ENCODE data around the gene ODAD3. TPM values are rescaled to one million over a fixed set of nuclear protein-coding genes. Genes with fewer than 3 reads are reported as not detected.
"Not testable (repeated sequence)": the region's sequence is repeated elsewhere in the genome, so short reads cannot be mapped to it uniquely, and the experiment has no call there.

ODAD3 gene
- total and polyA plus RNA-seq, 12 donors, result 0.17 to 2.2 (median 0.37) TPM; not detected in 1

DNA sequence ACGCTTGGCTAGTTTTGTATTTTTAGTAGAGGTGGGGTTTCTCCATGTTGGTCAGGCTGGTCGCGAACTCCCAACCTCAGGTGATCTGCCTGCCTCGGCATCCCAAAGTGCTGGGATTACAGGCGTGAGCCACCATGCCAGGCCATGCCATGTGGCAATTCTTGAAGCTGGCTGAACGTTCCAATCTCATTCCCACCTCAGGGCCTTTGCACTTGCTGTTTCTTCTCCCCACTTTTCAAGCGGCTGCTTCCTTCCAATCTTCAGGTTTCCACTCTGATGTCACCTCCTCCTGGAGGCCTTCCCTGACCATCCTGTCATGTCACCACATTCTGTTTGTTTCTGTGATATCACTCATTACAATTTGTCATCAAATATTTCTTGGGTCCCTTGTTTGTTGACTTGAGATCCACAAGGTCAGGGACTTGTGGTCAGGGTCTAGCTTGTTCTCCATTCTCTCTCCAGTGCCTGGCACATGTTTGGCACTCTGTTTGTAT is 55.0 kb downstream of the ODAD3 start:
- no peak for TF ChIP-seq CTCF (IDR thresholded peaks at IDR 0.05)
- ATAC-seq, result no peak
- Histone ChIP-seq H3K4me3 (peak overlapping the region in 3 of 10 donors; percentile 59 to 87 (median 65)), H3K27ac (peak overlapping the region in 3 of 10 donors; percentile 65 to 86 (median 81)), H3K4me1 (peaks cover 20 to 79% (median 59%) of the 10 kb centered on the region in 9 donors), H3K36me3 (peaks cover 0 to 13% (median 0%) of the 10 kb centered on the region in 9 donors), H3K27me3 (peaks cover 0 to 24% (median 9%) of the 10 kb centered on the region in 7 donors), H3K9me3 (no peaks in the 10 kb centered on the region)
- intact Hi-C loops (cut with DNase I), result loop anchor here in 8 of 10 donors (5.0 to 10.0 kb wide), 9 partner anchors 42 to 215 kb away; partner anchors contain the start of genes ODAD3 (in 6 of the 8), PRKCSH (in 6 of the 8), TSPAN16 (in 2 of the 8) and ELAVL3 (in 1 of the 8)
- WGBS, 2 donors, result 93 to 98% methylated on average over 7 of the region's 7 CpGs
- DNase-seq, result no peak

- not testable (repeated sequence) for H3K4me3 ChIP-seq, H3K9me3 ChIP-seq, ATAC-seq, H3K27ac ChIP-seq, DNase-seq
- WGBS, 2 donors, result 91% methylated on average over 14 of the region's 14 CpGs
- intact Hi-C loops (cut with DNase I), result loop anchor here in 3 of 10 donors (5.0 to 10.0 kb wide), 4 partner anchors 68 to 215 kb away; partner anchors contain the start of genes TSPAN16 (in 1 of the 3) and ZNF627 (in 1 of the 3)
- Histone ChIP-seq H3K36me3 (peaks cover 0 to 13% (median 0%) of the 10 kb centered on the region in 9 donors), H3K4me1 (peaks cover 20 to 78% (median 58%) of the 10 kb centered on the region in 9 donors), H3K27me3 (peaks cover 0 to 24% (median 9%) of the 10 kb centered on the region in 7 donors)
These were observed 55.6 kb downstream of the ODAD3 start for GRCh38 chr19:11379269-11379845.

DNA sequence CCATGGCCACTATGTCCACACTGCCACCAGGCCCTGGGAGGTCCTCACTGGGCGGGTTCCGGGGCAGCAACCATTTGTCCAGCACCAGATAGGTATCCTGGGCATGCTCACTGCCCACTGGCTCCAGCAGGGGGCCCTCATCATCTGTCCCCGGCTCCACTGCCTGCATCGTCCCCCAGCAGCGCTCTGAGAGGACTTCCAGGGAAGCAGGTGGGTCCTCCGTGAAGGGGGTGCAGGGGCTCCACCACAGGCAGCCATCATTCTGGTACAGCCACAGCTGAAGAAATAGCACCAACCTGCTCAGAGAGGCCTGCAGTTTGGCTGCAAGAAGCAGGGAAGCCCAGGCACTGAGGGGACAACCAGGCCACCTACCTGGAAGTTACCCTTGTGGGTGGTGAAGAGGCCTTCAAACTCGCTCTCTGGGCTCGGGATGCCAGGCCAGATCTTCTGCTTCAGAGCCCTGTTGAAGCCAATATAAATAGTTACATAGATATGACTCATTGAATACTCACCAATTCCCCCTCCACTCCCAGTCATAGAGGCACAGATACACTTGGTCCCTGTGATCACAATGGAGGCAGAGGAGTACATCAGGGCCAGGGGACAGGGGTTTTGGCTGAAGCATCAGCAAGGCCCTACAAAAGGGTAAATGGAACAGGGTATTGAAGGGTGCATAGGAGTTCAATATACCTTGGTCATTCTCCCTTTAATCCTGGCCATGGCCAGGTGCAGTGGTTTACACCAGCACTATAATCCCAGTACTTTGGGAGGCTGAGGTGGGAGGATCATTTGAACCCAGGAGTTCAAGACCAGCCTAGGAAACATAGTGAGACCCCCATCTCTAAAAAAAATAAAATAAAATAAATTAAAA is 56.4 kb downstream of the ODAD3 start:
- ATAC-seq (no peak), DNase-seq (peak; percentile 43 to 56)
- H3K36me3 ChIP-seq, result peaks cover 0 to 13% (median 0%) of the 10 kb centered on the region in 9 donors
- peaks cover 14 to 77% (median 57%) of the 10 kb centered on the region in 9 donors for H3K4me1 ChIP-seq
- no peak overlapping the region for H3K4me3 ChIP-seq
- H3K27me3 ChIP-seq, result peaks cover 0 to 17% (median 9%) of the 10 kb centered on the region in 7 donors
- peak overlapping the region in 2 of 10 donors; percentile 48 to 94 for H3K27ac ChIP-seq
- intact Hi-C loops (cut with DNase I), result loop anchor here in 3 of 10 donors (5.0 to 10.0 kb wide), 4 partner anchors 69 to 216 kb away; partner anchors contain the start of genes TSPAN16 (in 1 of the 3) and ZNF627 (in 1 of the 3)
- peak; percentile 5 to 64 (median 54) for TF ChIP-seq CTCF (IDR thresholded peaks at IDR 0.05)
- no peaks in the 10 kb centered on the region for H3K9me3 ChIP-seq
- WGBS, 2 donors, result 48 to 58% methylated on average over 8 of the region's 8 CpGs

- intact Hi-C loops (cut with DNase I), result loop anchor here in 3 of 10 donors (5.0 to 10.0 kb wide), 4 partner anchors 70 to 217 kb away; partner anchors contain the start of genes TSPAN16 (in 1 of the 3) and ZNF627 (in 1 of the 3)
- Histone ChIP-seq H3K4me3 (no peak overlapping the region), H3K9me3 (no peaks in the 10 kb centered on the region), H3K36me3 (peaks cover 0 to 13% (median 0%) of the 10 kb centered on the region in 9 donors), H3K27me3 (peaks cover 0 to 11% (median 3%) of the 10 kb centered on the region in 7 donors), H3K27ac (peak overlapping the region in 2 of 10 donors; percentile 10 to 94), H3K4me1 (peaks cover 9 to 69% (median 49%) of the 10 kb centered on the region in 9 donors)
- TF ChIP-seq CTCF (IDR thresholded peaks at IDR 0.05), result no peak
- no peak for DNase-seq
- ATAC-seq, result no peak
- 95 to 97% methylated on average over 3 of the region's 3 CpGs for WGBS, 2 donors
These were observed 57.2 kb downstream of the ODAD3 start for GRCh38 chr19:11377756-11378155.

Data from heart right ventricle (tissue), 16 donors.